GM12801 (cell line): ENCODE data around the gene SLAIN1.

Source experiments
- TF ChIP-seq, protein P1 (sequence below): IDR thresholded peaks from one replicate; pipeline ENCODE4 v1.5.1; 2011; ENCODE audit warnings: control low read depth; ENCODE audit not compliant: insufficient read length; ENCODE audit errors: extremely low read depth

The SLAIN1 gene

GRCh38 chr13:77697217-77698103 lies at the start of gene SLAIN1:
SLAIN1 (plus strand) TSS chr13:77697687; CDS start chr13:77697914, 227 bp downstream.
- TF ChIP-seq, protein P1, sequence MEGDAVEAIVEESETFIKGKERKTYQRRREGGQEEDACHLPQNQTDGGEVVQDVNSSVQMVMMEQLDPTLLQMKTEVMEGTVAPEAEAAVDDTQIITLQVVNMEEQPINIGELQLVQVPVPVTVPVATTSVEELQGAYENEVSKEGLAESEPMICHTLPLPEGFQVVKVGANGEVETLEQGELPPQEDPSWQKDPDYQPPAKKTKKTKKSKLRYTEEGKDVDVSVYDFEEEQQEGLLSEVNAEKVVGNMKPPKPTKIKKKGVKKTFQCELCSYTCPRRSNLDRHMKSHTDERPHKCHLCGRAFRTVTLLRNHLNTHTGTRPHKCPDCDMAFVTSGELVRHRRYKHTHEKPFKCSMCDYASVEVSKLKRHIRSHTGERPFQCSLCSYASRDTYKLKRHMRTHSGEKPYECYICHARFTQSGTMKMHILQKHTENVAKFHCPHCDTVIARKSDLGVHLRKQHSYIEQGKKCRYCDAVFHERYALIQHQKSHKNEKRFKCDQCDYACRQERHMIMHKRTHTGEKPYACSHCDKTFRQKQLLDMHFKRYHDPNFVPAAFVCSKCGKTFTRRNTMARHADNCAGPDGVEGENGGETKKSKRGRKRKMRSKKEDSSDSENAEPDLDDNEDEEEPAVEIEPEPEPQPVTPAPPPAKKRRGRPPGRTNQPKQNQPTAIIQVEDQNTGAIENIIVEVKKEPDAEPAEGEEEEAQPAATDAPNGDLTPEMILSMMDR, result no peak

- TF ChIP-seq, protein P1, result no peak
These were observed 47.1 kb upstream of the SLAIN1 start for GRCh38 chr13:77650409-77650808.

GRCh38 chr13:77653301-77653700 lies 44.2 kb upstream of the SLAIN1 start:
- TF ChIP-seq, protein P1, result no peak

GRCh38 chr13:77660841-77661250 lies 36.6 kb upstream of the SLAIN1 start:
- TF ChIP-seq, protein P1, result no peak

- TF ChIP-seq, protein P1, result no peak
These were observed 22.6 kb upstream of the SLAIN1 start for GRCh38 chr13:77674852-77675251.

DNA sequence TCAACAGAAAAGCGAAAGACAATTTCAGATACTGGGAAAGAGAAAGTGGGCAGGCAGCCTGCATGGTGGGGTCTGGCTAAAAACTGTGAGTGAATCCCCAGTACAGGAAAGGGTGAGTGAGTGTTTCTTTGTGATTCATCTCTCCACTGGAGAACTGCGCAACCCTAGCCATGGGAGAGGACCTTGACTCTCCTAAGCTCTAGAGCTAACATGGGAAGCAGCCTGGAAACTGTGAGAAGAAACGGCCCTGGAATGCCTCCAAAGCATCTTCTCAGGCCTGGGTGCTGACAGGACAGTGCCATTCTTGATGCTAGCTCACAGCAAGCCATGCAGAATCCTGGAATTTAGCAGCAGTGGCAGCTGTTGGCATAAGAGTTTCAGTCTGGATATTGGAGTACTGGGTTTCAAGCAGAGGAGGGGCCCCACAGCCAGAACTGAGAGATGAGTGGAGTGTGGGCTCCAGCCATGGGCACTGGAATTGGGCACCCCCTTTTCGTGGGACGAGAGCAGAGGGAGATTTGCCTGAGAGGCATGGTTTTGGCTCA lies 18.7 kb upstream of the SLAIN1 start:
- TF ChIP-seq, protein P1, result no peak

DNA sequence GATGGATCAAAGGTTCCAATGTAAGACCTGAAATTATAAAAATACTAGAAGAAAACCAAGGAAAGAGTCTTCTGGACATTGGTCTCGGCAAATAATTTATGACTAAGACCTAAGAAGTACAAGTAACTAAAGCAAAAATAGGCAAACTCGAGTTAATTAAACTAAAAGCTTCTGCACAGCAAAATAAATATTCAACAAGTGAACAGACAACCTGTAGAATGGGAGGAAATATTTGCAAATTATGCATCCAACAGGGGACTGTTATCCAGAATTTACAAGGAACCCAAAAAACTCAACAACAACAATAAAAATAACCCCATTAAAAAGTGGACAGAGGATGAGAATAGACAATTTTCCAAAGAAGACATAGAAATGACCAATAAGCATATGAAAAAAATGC lies 9.7 kb upstream of the SLAIN1 start:
- TF ChIP-seq, protein P1, result no peak
